Anterior cingulate cortex (tissue), 58 donors: ENCODE results near the gene SPP1.
"Not testable (repeated sequence)": the region's sequence is repeated elsewhere in the genome, so short reads cannot be mapped to it uniquely, and the experiment has no call there.

ENCODE experiments used
- DNase-seq, 58 donors: peaks; one replicate each; lab custom pipeline; 2025; lab: John Stamatoyannopoulos, UW

The SPP1 gene

DNA sequence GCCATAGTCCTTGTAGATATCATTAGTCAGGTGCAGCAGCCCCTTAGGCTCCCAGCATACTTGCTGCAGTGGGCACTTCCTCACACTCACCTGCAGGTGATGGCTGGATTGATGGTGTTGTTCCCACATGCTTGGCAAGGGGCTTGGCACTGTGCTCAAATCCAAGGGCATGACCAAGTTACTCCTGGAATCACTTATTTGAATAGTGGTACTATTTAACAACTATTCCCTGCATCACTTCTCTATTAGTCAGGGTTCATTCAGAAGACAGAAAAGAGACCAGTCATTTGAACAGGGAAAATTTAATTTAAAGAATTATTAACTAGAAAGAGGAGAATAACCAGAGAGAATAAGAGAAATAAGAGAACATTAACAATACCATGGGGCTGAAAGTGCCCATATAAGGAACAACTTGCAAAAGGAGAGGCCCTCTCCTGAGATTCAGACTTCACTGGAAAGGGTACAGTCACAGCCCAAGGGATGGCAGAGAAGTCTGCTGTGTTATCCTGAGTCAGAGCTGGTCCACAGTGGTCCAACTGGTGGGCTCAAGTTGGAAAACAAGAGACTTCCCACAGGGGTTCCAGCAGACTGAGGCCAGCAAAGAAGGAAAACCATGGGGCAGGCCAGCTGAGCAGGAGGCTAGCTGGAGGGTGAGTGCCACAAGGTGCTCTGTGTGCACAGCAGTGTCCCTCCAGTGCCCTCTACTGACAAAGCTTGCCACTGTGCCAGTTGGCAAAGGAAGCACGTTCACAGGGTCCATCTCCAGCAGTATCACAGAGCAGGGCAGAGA is 9.8 kb downstream of the SPP1 start:
- peak in 51 of 58 donors; percentile 8 to 81 (median 59) for DNase-seq

- no peak for DNase-seq
Observed at GRCh38 chr4:87985887-87986200, 10.3 kb downstream of the SPP1 start.

- no peak for DNase-seq
Observed at GRCh38 chr4:87986508-87986907, 11.0 kb downstream of the SPP1 start.

DNA sequence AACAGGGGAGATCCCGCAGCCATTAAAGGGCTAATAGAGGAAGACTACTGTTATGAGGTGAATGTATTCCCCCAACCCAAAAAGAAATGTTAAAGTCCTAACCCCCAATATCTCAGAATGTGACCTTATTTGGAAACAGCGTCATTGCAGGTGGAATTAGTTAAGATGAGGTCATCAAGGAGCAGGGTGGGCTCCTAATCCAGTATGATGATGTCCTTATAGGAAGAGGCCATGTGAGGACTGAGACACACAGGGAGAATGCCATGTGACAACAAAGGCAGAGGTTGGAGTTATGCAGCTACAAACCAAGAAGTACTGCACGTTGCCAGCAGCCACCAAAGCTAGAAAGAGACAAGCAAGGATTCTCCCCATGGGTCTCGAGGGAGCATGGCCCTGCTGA is 14.3 kb downstream of the SPP1 start:
- DNase-seq, result no peak

GRCh38 chr4:87995435-87995834 is 19.9 kb downstream of the SPP1 start:
- no peak for DNase-seq

- DNase-seq, result not testable (repeated sequence)
Observed at GRCh38 chr4:87999191-87999691, 23.7 kb downstream of the SPP1 start.

- DNase-seq, result no peak
Observed at GRCh38 chr4:88001871-88002270, 26.4 kb downstream of the SPP1 start.

DNA sequence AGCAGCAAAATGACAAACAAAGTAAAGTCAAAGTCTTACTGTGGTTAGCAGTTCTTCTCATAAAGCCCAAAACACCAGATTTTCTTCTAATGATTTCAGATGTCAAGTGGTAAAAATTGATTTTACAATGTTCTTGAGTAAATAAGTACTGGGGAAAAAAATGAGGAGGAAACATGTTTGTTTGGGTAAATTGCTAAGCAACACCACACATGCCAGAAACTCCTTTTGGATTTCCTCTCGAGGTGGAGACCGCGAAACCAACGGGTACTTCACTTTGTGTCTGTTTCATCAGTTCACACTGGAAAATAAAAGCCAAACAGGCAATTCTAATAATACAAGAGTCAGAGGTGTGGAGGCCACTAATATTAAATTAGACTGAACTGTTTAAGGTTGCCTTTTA is 27.3 kb downstream of the SPP1 start:
- no peak for DNase-seq

- DNase-seq, result no peak
Observed at GRCh38 chr4:88003261-88003660, 27.7 kb downstream of the SPP1 start.

DNA sequence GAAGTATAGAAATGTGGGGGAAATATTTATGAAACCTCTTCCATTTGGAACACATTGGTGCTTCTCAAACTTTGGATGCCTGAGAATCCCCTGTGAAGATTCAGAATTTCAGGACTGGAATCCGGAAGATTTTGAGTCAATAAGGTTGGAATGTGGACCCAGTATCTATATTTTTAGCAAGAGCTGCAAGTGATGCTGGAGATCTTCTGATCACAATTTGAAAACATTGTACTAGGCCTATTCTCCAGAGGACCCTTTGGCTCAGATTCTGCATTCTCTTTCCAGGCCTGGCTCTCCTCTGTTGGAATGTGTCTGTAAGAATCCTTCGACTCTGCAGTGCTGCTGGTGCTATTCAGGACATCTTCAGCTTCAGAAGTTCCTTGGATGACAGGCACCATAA is 29.6 kb downstream of the SPP1 start:
- DNase-seq, result no peak

GRCh38 chr4:88005946-88006345 is 30.4 kb downstream of the SPP1 start:
- DNase-seq, result no peak

DNA sequence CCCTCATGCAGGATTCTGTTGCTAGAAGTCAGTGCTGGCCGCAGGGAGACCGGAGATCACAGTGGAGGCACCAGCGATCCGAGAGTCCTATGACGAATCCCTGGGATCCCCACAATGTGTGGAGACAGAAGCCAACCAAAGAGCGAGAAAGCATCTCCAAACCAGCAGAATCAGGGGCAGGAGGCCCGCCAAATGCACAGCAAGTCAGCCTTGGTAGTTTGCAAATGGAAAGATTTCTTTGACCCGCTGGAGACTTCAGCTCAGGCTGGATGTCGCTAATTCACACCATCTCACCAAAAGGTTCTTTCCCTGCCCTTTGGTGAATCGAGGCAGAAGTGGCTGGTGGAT is 31.4 kb downstream of the SPP1 start:
- peak in 15 of 58 donors; percentile 10 to 67 (median 44) for DNase-seq

DNA sequence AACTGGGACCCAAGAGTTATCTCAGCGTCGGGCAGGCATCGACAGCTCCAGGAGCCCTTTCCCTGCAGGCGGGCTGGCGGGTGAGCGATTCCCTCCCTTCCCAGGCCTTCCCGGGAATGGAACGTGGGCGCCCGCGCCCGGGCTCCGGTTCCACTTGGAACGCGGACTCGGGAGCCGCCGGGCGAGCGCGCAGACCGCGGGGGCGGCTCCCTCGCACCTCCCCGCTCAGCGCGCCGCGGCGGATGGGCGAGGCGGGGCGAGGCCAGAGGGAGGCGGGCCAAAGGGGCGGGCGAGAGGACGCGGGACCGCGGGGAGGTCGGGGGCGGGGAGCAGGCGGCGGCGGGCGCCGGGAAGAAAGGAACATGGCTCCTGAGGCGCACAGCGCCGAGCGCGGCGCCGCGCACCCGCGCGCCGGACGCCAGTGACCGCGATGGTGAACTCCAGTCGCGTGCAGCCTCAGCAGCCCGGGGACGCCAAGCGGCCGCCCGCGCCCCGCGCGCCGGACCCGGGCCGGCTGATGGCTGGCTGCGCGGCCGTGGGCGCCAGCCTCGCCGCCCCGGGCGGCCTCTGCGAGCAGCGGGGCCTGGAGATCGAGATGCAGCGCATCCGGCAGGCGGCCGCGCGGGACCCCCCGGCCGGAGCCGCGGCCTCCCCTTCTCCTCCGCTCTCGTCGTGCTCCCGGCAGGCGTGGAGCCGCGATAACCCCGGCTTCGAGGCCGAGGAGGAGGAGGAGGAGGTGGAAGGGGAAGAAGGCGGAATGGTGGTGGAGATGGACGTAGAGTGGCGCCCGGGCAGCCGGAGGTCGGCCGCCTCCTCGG is 32.0 kb downstream of the SPP1 start, which contains the start of gene PKD2:
TSS of gene PKD2 (plus strand) at position 332 of the 818 bp plus-strand sequence. CDS start at position 431, 99 bp downstream.
- DNase-seq, result peak in 56 of 58 donors; percentile 34 to 90 (median 78)

GRCh38 chr4:88008122-88008742 is 32.7 kb downstream of the SPP1 start:
- DNase-seq, result peak in 48 of 58 donors; percentile 11 to 73 (median 40)

GRCh38 chr4:88008743-88009171 is 33.2 kb downstream of the SPP1 start:
- peak in 1 of 58 donors; percentile 4 for DNase-seq

- no peak for DNase-seq
Observed at GRCh38 chr4:88009871-88010270, 34.4 kb downstream of the SPP1 start.

DNA sequence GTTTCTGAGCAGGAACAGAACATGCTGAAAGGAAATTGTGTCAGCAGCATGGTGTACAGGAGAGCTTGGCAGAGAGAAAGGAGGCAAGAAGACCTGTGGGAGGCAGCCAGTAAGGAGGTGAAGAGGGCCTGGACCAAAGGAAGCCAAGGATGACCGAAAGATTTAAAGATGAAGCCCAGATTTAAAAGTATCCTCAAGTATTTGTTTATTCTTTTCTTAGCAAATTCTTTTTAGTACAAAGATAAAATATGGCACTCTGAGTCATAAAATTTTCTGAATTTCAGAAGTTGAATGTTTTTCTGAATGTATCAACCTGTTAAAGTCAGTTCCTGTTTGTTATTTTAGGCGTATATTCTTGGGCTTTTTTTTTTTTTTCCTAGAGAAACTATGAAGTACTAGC is 35.5 kb downstream of the SPP1 start:
- no peak for DNase-seq

DNA sequence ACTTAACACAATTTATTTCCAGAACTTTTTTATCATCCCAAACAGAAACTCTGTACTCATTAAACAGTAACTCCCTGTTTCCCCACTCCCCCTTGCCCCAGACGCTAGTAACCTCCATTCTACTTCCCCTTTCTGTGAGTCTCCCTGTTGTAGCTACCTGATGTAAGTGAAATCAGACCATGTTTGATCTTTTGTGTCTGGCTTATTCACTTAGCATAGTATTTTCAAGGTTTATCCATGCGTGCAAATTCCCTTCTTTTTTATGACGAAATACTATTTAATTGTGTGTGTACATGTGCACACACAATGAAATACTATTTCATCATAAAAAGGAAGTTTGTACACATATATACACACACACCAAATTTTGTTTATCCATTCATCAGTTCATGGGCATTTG is 37.1 kb downstream of the SPP1 start:
- no peak for DNase-seq

- no peak for DNase-seq
Observed at GRCh38 chr4:88014386-88014905, 38.9 kb downstream of the SPP1 start.

GRCh38 chr4:88015659-88016295 is 40.3 kb downstream of the SPP1 start:
- no peak for DNase-seq
